Right hindlimb (tissue), 1 donor: ENCODE measurements around the gene SCT.

ENCODE experiments used
- DNase-seq: peaks from one replicate; pipeline ENCODE4 v3.0.0-alpha.2; 2018

Gene SCT

DNA sequence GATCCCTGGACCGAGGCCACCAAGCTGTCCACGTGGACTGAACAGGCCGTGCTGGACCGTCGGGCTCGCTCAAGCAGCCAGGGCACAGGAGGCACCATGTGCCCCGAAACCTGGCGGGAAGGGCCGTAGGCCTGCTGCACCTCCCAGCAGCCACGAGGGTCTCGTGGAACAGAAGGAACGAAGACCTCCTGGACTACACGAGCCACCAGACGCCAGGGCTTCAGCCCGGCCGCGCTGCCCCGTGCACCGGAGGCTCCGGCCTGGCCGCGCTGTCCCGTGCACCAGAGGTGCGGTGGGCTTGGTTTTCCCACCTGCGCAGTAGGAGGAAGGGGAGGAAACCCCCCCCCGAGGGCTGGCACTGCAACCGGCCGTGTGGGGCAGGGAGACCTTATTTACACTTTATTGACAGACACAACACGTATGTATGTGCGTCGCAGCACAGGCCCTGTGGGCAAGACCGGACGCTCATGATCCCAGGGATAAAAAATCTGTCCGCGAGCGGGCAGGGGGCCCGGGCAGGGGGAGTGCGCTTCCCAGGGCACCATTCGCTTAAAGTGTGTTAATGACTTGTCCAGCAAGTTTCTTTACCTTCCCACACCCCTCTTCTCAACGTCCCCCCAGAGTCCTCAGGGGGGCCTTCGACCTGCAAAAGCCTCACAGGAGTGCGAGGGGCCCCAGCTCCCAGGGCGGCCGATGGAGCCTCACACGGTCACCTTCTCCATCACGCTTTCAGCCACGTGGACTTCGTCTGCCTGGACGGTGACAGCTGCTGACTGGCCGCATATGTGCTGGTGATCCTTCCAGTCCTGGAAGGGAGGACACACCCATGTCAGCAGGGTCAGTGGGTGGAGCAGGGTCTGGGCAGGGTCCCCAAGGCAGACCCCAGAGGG lies 17.1 kb upstream of the SCT start:
- DNase-seq, result no peak

DNA sequence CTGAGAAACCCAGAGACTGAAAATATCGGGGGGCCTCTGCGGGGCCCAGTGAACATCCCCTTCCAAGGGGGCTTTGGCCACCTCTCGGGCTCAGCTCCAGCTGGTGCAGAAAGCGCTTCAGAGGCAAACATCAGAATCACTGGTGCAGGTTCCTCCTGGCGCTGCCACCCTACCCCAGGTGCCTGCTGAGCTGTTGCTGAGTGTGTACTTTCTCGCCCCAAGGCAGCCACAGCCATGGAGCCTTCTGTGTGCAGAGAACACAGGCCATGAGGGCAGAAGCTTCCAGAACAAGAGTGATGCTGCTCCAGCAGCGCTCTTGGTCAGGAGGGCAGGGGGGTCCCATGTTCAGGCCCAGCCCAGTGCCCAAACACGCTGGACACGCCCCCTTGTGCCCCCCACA lies 16.4 kb upstream of the SCT start:
- DNase-seq, result no peak

DNA sequence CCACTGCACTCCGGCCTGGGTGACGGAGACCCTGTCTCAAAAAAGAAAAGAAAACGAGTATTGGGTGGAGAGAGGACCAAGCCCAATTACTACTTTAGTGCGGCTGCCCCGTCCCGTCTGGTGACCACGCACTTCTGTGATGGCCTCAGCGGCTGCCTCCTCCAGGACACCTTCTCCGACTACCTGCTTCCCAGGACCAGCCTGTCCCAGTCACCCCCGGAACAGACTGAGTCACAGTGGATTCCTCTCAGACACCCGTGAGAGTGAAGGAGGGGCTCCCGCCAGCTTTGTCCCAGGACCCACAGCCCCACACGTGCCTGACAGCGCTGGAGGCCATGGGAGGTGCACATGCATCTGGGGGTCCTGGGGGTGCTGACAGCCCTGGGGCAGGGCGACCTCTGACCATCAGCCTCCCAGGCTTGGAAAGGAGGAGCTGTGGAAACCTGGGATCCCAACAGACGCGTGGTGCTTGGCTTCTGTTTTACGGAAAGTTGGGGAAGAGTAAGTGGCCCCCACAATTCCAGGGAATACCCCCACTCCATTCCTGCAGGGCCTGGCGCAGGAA lies 14.9 kb upstream of the SCT start:
- DNase-seq, result no peak

- no peak for DNase-seq
These were observed 13.2 kb upstream of the SCT start for GRCh38 chr11:640021-640706.

DNA sequence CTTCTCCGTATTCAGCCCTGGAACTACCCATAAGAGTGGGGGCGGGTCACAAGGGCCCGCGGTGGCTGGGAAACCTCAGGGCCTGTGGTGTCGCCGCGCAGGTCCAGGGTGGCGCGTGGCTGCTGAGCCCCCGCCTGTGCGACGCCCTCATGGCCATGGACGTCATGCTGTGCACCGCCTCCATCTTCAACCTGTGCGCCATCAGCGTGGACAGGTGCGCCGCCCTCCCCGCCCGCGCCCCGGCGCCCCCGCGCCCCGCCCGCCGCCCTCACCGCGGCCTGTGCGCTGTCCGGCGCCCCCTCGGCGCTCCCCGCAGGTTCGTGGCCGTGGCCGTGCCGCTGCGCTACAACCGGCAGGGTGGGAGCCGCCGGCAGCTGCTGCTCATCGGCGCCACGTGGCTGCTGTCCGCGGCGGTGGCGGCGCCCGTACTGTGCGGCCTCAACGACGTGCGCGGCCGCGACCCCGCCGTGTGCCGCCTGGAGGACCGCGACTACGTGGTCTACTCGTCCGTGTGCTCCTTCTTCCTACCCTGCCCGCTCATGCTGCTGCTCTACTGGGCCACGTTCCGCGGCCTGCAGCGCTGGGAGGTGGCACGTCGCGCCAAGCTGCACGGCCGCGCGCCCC lies 12.5 kb upstream of the SCT start:
- no peak for DNase-seq

GRCh38 chr11:638631-639331 lies 11.8 kb upstream of the SCT start:
- no peak for DNase-seq

DNA sequence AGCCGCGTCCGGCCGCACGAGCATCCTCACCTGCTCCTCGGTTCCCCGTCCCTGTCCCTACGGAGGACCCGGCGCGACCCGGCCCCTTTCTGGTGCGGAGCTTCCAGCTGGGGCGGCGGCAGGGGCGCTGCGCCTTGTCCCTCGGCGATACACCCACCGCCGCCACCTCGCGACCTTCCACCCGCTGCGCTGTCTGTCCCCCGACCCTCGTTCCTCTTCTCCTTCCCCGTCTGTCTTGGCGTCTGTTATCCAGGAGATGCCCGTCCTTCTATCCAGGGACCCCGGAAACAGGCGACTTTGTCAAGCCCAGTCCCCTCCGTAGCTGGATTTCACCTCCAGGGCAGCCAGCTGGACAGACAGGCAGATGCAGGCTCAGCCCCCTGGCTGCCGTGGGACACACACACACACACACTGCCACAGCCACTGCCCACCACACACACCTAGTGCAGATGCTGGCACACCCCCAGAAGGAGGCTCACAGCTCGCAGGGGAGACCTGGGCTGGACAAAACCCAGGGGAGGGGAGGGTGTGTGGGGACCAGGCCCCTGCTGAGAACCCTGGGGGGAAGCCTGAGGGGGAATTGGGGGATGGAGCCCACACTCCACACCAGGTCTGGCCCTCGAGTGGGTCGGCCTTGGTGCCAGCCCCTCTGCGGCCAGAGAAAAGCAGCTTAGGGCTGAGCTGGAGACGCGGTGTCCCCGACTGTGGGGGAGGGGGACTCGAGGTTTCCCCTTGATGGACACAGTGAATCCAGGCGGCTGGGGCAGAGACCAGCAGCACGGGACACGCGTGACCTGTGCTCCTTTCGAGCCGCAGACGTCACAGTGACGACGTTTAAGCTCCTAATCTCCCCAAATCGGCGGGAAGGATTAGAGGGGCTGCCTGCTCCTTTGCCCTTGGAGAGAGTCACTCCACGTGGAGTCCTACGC lies 10.9 kb upstream of the SCT start:
- DNase-seq, result no peak

- no peak for DNase-seq
These were observed 10.3 kb upstream of the SCT start for GRCh38 chr11:637333-637592.

GRCh38 chr11:636511-637332 lies 9.7 kb upstream of the SCT start, which contains the start of gene DRD4:
DRD4 (plus strand) TSS chr11:637269; CDS start chr11:637305, 36 bp downstream.
- peak; percentile 44 for DNase-seq

GRCh38 chr11:635945-636510 lies 9.0 kb upstream of the SCT start:
- DNase-seq, result no peak

DNA sequence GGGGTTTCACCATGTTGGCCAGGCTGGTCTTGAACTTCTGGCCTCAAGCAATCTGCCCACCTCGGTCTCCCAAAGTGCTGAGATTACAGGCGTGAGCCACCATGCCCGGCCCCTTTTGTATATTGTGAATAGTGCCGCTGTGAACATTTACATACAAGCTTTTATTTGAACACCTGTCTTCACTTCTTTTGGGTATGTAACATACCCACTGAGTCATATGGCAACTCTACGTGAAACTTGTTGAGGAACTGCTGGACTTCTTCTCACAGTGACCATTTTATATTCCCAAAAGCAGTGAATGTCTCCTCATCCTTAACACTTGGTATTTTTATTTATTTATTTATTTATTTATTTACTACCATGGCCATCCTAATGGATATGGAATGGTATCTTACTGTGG lies 3.9 kb upstream of the SCT start:
- DNase-seq, result no peak

GRCh38 chr11:629237-629583 lies 2.2 kb upstream of the SCT start:
- DNase-seq, result peak; percentile 25

DNA sequence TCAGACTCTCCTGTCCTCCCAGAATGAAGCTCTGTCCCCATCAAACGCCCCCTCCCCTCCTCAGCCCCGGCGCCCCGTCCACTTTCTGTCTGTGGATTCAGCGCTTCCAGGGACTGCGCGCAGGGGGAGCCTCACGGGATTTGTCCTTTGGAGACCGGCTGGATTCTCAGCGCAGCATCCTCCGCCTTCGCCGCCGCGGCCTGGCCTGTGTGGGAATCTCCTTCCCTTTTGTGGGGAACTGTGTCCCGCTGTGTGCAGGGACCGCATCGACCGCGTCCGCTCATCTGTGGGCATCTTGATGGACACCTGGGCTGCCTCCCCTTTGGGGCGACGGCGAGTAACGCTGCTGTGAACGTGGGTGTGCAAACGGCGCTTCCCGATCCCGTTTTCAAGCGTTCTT lies 1.1 kb upstream of the SCT start:
- DNase-seq, result no peak

DNA sequence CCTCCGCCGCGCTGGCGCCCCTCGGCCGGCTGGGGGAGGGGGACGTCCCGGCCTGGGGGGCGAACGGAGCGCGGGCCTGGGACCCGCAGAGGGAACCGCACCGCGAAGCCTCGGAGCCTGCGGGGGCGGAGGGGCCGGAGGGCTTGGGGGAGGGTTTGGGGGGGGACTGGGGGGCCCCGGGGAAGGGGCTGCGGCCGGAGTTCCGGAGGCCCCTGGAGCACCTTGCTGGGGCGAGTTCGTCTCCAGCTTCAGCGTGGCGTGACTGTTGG lies 261 bp upstream of the SCT start:
- DNase-seq, result no peak

- peak; percentile 21 for DNase-seq
These were observed 1.2 kb downstream of the SCT start for GRCh38 chr11:625636-626268.

DNA sequence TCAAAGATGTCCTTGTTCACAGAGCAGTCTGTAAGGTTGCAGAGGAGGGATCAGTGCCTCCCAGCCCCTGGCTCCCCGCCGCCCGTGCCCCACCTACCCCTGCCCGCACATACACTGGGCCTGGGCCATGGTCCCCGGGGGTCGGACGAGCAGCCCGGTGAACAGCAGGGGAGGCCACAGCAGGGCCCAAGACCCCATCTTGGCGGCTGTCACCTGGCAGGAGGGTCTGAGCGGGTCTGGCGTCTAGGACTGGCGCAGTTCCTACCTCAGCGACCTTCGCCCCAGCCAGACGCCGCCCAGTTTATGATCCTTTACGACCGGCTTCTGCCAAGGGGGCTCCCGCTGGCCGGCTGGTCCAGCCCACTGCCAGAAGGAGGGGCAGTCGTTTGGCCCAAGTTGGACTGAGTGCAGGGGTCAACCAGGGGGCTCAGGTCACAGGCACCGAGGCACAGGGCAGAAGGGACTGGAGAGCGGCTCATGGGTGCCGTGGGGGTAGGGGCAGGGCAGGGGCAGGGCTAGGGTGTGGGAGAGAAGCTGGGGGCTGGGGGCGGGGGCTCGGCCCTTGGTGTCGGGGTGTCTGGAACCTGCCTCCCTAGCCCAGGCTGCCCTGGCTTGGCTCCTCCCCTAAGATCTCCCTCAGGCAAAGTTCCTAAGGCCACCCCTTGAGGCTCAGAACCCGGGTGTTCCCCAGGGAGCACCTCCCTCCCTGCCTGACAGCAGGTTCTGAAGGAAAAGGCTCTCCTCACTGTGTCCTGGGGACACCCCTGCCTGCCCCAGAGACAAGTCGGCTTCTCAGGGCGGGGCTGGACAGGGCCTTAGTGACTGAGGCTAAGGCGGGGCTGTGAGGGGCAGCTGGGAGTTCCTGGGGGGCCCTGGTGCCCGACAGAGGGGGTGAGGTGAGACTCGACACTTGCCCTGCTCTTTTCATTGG lies 2.0 kb downstream of the SCT start, which contains the start of gene CDHR5:
TSS of gene CDHR5 (minus strand) at position 251 of the 931 bp plus-strand sequence. CDS start at position 198, 53 bp downstream.
- peak; percentile 31 for DNase-seq

- peak; percentile 20 for DNase-seq
These were observed 2.8 kb downstream of the SCT start for GRCh38 chr11:623999-624704.

DNA sequence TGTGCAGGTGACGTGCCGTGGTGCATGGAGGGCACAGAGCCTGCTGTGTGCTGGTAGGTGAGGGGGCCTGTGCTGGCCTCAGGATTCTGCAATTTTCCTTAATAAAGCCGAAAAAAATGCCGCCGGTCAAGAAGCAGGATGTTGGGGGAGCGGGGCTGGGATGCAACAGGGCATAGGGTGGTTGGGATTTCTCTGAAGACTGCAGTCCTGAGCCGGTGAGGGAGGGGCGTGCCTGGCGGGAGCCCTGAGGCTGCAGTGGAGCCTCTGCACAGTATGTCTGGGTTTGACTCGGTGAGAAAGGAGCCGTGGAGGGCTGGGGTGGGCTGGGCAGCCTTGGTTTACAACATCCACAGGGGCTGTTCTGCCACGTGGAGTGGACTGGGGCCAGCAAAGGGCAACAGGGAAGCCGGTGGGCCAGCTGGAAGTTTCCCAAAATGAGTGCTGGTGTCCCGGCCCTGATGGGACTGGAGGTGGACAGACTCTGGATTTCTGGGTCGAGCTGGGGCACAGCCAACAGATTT lies 3.6 kb downstream of the SCT start:
- DNase-seq, result peak; percentile 30
